CD4-positive, alpha-beta T cell treated with Interleukin-15 for 1 hour (primary cell): ENCODE results near the gene CYP4X1.
"Not testable (repeated sequence)": the region's sequence is repeated elsewhere in the genome, so short reads cannot be mapped to it uniquely, and the experiment has no call there.

ENCODE experiments used
- DNase-seq: peaks from one replicate; pipeline ENCODE4 v3.0.0-alpha.2; 2020

The CYP4X1 gene

DNA sequence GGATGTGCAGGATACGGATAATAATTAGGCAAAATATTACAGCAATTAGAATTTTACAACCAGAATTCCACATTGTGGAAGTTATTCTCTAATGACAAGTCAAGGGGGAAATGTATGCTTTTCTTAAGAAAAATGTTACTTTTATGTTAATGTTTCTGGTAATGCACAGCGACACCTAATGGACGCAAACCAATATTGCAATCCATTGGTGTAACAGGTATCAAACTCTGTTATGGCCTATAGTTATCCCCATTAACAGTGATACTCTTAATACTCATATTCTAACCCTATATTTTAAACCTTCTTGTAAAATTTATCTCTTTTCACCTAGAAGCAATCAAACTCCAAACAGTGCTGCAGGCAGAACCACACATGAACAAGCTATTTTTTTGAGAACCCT, 65.9 kb downstream of the CYP4X1 start:
- not testable (repeated sequence) for DNase-seq

DNA sequence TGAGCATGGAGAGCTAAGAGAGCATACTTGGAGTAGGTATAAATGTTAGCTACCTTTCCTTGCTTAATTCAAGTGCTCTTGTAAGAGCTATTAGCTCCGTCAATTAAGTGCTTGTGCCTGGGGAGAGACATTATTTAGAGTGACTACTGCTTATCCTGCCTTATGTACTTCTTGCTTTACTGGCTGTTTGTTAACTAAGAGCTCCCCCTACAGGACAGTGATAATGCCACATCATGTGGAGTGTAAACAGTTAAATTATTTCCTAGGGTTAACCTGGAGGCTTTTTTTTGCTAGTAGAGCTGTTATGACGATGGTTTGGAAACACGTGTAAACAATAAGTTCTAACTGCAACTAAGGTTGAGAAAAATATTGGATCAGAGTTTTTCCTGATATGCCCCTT, 68.0 kb downstream of the CYP4X1 start:
- not testable (repeated sequence) for DNase-seq
